Spleen (tissue), 7 donors: Measurements from ENCODE around the gene CCDC93.

Experiments
- CTCF ChIP-seq, 11 experiments: fragments of 200-600 bp in 7 of 11; fragments of 450-650 bp in 4 of 11; sonication (generic) in 4 of 11; IDR thresholded peaks in 8 of 11; conservative IDR thresholded peaks in 3 of 11; 1 replicate in 7 of 11; 2 replicates in 4 of 11; pipeline versions ENCODE4 v1.4.0 to v1.8.0; 2016 to 2021; ENCODE audit warnings: antibody characterized with exemption in 11 of 11, inconsistent platforms in 4 of 11, mild to moderate bottlenecking in 1 of 11
- POLR2A ChIP-seq, 3 donors: fragments of 450-650 bp; IDR thresholded peaks; one replicate each; pipeline ENCODE4 v1.5.1; 2017; ENCODE audit warnings: antibody characterized with exemption in 3 of 3, mild to moderate bottlenecking in 1 of 3
- donor health status: DM: no; HTN: no; CAD: no; lungs with moderate emphysema.
- donor health status: DM: no; HTN: no; CAD: no.
- donor health status: DM: no; HTN: no; CAD: no.

- TF ChIP-seq POLR2A (IDR thresholded peaks at IDR 0.05) (no peak), CTCF (IDR thresholded peaks at IDR 0.05 in 8 of 11, conservative IDR thresholded peaks at IDR 0.05 in 3 of 11) (no peak)
These were observed 39.8 kb upstream of the CCDC93 start for GRCh38 chr2:118053681-118054080.
